WI38 (cell line): ENCODE data around the gene ARAP3.

ENCODE experiments used
- H3K4me3 ChIP-seq: 2 replicates; pipeline ENCODE4 v1.5.1; 2011; ENCODE audit warnings: low read depth, mild to moderate bottlenecking, control low read depth, low read length
- CTCF ChIP-seq: IDR thresholded peaks from 2 replicates; pipeline ENCODE4 v1.5.1; 2012; ENCODE audit warnings: low read depth, mild to moderate bottlenecking, control low read depth, low read length

Gene ARAP3

GRCh38 chr5:141691286-141691866, 9.3 kb upstream of the ARAP3 start:
- no peak overlapping the region for H3K4me3 ChIP-seq
- no peak for TF ChIP-seq CTCF

GRCh38 chr5:141686648-141687416, 4.8 kb upstream of the ARAP3 start:
- no peak overlapping the region for H3K4me3 ChIP-seq
- no peak for TF ChIP-seq CTCF

DNA sequence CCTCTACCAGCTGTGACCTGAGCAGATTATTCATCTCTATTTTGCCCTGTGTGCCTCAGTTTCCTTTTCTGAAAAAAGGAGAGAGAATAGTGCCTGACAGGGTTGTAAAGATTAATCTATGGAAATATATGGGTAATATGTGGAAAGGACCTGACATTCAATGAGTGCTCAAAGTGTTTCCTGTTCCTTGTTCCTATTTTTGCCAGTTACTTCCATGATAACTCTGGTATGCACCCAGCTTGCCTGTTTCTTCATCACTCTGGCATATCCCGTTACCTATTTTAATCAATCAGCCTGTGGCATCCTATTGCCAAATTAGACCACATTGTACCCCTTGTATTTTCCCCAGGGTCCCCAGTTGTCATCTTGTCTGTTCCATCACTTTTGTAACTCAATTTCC, 3.6 kb upstream of the ARAP3 start:
- no peak overlapping the region for H3K4me3 ChIP-seq
- no peak for TF ChIP-seq CTCF

DNA sequence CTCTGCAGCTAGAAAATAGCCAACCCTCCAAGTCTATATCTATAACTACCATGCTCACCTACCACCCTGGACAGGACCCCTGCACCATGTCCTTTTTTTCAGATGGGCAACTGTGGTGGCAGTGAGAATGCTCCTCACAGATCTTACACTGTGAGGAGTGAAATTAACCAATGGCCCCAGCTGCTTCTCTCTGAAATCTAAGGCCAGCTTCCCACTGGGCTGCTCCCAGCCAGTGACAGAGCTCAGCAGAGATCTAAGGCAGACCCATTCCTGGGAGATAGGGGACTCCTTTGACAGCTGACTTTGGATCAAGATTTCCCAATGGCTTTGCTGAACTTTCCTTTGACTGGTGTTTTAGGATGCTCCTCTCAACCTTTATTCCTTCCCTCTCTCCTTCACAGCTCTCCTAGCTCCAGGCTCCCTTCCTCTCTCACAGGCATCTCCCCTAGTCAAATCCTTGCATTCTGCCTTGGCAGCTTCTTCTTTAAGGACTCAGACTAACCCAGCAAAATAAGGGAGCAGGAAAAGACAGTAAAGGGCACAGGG, 1.6 kb upstream of the ARAP3 start:
- TF ChIP-seq CTCF = no peak
- no peak overlapping the region for H3K4me3 ChIP-seq

DNA sequence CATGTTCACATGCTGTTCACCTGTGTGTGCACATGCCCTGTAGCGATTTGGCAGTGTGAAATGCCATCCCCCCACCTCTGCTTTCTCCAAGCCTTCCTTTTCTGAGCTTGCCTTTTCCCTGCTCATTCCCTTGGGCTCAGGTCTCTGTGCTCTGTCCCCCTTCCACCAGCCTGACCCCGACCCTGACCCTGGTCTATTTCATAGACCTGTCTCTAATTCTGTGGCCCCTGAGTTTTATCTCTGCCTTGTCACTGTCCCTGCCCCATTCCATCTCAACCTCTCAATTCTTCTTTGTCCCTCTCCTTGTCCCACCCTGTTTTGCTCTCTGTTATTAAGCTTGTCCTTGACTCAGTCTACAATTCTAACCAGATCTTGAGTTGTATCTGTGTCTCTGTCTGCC, 735 bp downstream of the ARAP3 start:
- no peak for TF ChIP-seq CTCF
- H3K4me3 ChIP-seq = peak overlapping the region; percentile 49

- peak overlapping the region; percentile 49 for H3K4me3 ChIP-seq
These were observed 1.3 kb downstream of the ARAP3 start for GRCh38 chr5:141680751-141681201.

More at GRCh38 chr5:141680751-141681201, 1.3 kb downstream of the ARAP3 start:
- TF ChIP-seq CTCF = no peak
